ENCODE measurements around the gene PNPO.

GRCh38 chr17:47898241-47898640, 43.1 kb upstream of the PNPO start:
- TF ChIP-seq CTCF (IDR thresholded peaks at IDR 0.05; ENCODE audit: poor library complexity, severe bottlenecking) (no peak), REST (IDR thresholded peaks at IDR 0.05; ENCODE audit: borderline replicate concordance) (no peak), EZH2 (IDR thresholded peaks at IDR 0.05; ENCODE audit: borderline replicate concordance, insufficient read depth, low read length, poor library complexity, severe bottlenecking) (no peak), POLR2AphosphoS5 (IDR thresholded peaks at IDR 0.05) (no peak), EP300 (conservative IDR thresholded peaks at IDR 0.05; ENCODE audit: poor library complexity, severe bottlenecking) (no peak), SMC3 (conservative IDR thresholded peaks at IDR 0.05; ENCODE audit: poor library complexity) (no peak), RAD21 (conservative IDR thresholded peaks at IDR 0.05) (no peak), MXI1 (conservative IDR thresholded peaks at IDR 0.05; ENCODE audit: poor library complexity, severe bottlenecking) (no peak), TAF1 (IDR thresholded peaks at IDR 0.05; ENCODE audit: low read depth) (no peak)

All from neural cell (in vitro differentiated cells).